PC-9 (cell line): ENCODE results near the gene CMTM2. TPM values are rescaled to one million over a fixed set of nuclear protein-coding genes. Genes with fewer than 3 reads are reported as not detected.

Experiments used
- BruUV-seq: library from RNA; stranded (reverse); fragments of 400-500 nt; replicated peaks from 2 replicates; lab custom pipeline; 2021; lab: Mats Ljungman, UMichigan
- CTCF ChIA-PET: fragments of 300-600 bp; sonication (Branson Sonifier 250); formaldehyde crosslinking; loops from one replicate; lab custom pipeline; 2022; ENCODE audit warnings: antibody characterized with exemption; lab: Charles Lee
- POLR2A ChIA-PET: fragments of 300-600 bp; sonication (Branson Sonifier 250); formaldehyde crosslinking; loops from one replicate; lab custom pipeline; 2022; ENCODE audit warnings: antibody characterized with exemption; ENCODE audit not compliant: unreplicated experiment; lab: Charles Lee
- DNase-seq, 2 experiments: peaks; one replicate each; pipeline versions ENCODE4 v3.0.0 to v3.0.0-alpha.2; 2015 to 2022; ENCODE audit warnings: mixed read lengths in 1 of 2
- H2AFZ ChIP-seq: fragments of 200-600 bp; sonication (generic); 2 replicates; pipeline ENCODE4 v1.8.1; 2017; ENCODE audit warnings: antibody characterized with exemption
- H3F3A ChIP-seq: fragments of 200-600 bp; sonication (generic); 2 replicates; pipeline ENCODE4 v1.8.1; 2017; ENCODE audit warnings: antibody characterized with exemption, mild to moderate bottlenecking, low read depth; ENCODE audit not compliant: insufficient read depth
- H3K27ac ChIP-seq: fragments of 200-600 bp; sonication (generic); 2 replicates; pipeline ENCODE4 v1.6.1; 2016; ENCODE audit warnings: mixed run types
- H3K27me3 ChIP-seq: fragments of 200-600 bp; sonication (generic); 2 replicates; pipeline ENCODE4 v1.6.1; 2016; ENCODE audit warnings: low read depth, mixed run types; ENCODE audit not compliant: insufficient read depth
- H3K36me3 ChIP-seq: fragments of 200-600 bp; sonication (generic); 2 replicates; pipeline ENCODE4 v1.6.1; 2016; ENCODE audit warnings: low read depth, mixed run types
- H3K4me1 ChIP-seq: fragments of 200-600 bp; sonication (generic); replicated peaks from 2 replicates; pipeline ENCODE4 v1.6.1; 2016; ENCODE audit warnings: mixed run types; ENCODE audit not compliant: insufficient read depth
- H3K4me2 ChIP-seq: fragments of 200-600 bp; sonication (generic); 2 replicates; pipeline ENCODE4 v1.6.1; 2017; ENCODE audit warnings: mixed run types
- H3K4me3 ChIP-seq: fragments of 200-600 bp; sonication (generic); 2 replicates; pipeline ENCODE4 v1.6.1; 2016; ENCODE audit warnings: mixed run types
- H3K79me2 ChIP-seq: fragments of 200-600 bp; sonication (generic); 2 replicates; pipeline ENCODE4 v1.6.1; 2017; ENCODE audit warnings: low read depth, mixed run types
- H3K9me2 ChIP-seq: fragments of 200-600 bp; sonication (generic); 2 replicates; pipeline ENCODE4 v1.8.1; 2017; ENCODE audit warnings: mild to moderate bottlenecking; ENCODE audit not compliant: insufficient read depth
- H3K9me3 ChIP-seq: fragments of 200-600 bp; sonication (generic); 2 replicates; pipeline ENCODE4 v1.8.1; 2016; ENCODE audit warnings: low read depth; ENCODE audit not compliant: insufficient read depth
- H4K20me1 ChIP-seq: fragments of 200-600 bp; sonication (generic); 2 replicates; pipeline ENCODE4 v1.8.1; 2017; ENCODE audit not compliant: insufficient read depth
- EZH2 ChIP-seq: fragments of 200-600 bp; sonication (generic); IDR thresholded peaks from 2 replicates; pipeline ENCODE4 v1.8.0; 2017; ENCODE audit warnings: antibody characterized with exemption, low read depth
- intact Hi-C: fragments of 100-400 bp; cut with micrococcal nuclease; formaldehyde crosslinking; loops from one replicate; pipeline ENCODE4 v1.10.0; 2022; ENCODE audit not compliant: unreplicated experiment
- total RNA-seq: library from RNA; stranded (reverse); gene quantifications from 2 replicates; pipeline ENCODE4 v1.2.3, GENCODE V29; 2021
- TF ChIP-seq, protein P1 (sequence below): fragments of 200-600 bp; sonication (generic); conservative IDR thresholded peaks from 2 replicates; pipeline ENCODE4 v1.6.1; 2017; ENCODE audit warnings: mixed run types, antibody characterized with exemption, mild to moderate bottlenecking, moderate library complexity

Gene CMTM2
- total RNA-seq, 1 experiment from 2014 or later = not detected

DNA sequence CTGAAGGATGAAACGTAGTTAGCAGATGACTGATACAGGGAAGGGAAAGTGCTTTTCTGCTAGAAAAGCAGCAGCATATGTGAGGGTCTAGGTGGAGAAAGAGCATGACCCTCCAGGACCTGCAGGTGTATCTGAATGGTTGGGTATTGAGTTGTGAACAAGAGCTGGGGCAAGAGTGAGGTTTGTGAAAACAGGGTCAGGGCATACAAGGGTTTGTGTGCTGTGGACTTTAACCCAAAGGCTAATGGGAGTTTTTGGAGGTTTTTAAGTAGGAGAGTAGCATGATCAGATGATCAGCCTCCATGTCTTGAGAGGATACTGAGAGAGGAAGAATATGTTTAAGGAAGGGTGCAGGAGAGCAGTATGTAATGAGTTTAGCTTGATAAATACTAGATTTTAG lies 19.2 kb upstream of the CMTM2 start:
- Histone ChIP-seq H3K36me3 (0 out of 2 replicates have a peak, but pooled peaks cover 15% of the 10 kb centered on the region), H3K27me3 (no peaks in the 10 kb centered on the region), H3K4me3 (no peak overlapping the region), H3K4me2 (no peak overlapping the region), H2AFZ (no peak overlapping the region), H3F3A (no peaks in the 10 kb centered on the region), H3K9me2 (no peaks in the 10 kb centered on the region), H3K79me2 (no peaks in the 10 kb centered on the region; the same call in 1 of the 2 replicates), H3K4me1 (no peaks in the 10 kb centered on the region), H4K20me1 (no peaks in the 10 kb centered on the region), H3K27ac (no peak overlapping the region), H3K9me3 (no peaks in the 10 kb centered on the region)
- no peak for DNase-seq
- TF ChIP-seq EZH2 = no peak
- TF ChIP-seq, protein P1, sequence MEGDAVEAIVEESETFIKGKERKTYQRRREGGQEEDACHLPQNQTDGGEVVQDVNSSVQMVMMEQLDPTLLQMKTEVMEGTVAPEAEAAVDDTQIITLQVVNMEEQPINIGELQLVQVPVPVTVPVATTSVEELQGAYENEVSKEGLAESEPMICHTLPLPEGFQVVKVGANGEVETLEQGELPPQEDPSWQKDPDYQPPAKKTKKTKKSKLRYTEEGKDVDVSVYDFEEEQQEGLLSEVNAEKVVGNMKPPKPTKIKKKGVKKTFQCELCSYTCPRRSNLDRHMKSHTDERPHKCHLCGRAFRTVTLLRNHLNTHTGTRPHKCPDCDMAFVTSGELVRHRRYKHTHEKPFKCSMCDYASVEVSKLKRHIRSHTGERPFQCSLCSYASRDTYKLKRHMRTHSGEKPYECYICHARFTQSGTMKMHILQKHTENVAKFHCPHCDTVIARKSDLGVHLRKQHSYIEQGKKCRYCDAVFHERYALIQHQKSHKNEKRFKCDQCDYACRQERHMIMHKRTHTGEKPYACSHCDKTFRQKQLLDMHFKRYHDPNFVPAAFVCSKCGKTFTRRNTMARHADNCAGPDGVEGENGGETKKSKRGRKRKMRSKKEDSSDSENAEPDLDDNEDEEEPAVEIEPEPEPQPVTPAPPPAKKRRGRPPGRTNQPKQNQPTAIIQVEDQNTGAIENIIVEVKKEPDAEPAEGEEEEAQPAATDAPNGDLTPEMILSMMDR = no peak
- ChIA-PET POLR2A (no interaction called here), CTCF (interaction anchor here (0.6 kb wide), 1 partner anchor 35 kb away, joined by 3 read pairs; no protein-coding TSS in a partner anchor)
- BruUV-seq = no TSS peak
- intact Hi-C loops = no loop called here

DNA sequence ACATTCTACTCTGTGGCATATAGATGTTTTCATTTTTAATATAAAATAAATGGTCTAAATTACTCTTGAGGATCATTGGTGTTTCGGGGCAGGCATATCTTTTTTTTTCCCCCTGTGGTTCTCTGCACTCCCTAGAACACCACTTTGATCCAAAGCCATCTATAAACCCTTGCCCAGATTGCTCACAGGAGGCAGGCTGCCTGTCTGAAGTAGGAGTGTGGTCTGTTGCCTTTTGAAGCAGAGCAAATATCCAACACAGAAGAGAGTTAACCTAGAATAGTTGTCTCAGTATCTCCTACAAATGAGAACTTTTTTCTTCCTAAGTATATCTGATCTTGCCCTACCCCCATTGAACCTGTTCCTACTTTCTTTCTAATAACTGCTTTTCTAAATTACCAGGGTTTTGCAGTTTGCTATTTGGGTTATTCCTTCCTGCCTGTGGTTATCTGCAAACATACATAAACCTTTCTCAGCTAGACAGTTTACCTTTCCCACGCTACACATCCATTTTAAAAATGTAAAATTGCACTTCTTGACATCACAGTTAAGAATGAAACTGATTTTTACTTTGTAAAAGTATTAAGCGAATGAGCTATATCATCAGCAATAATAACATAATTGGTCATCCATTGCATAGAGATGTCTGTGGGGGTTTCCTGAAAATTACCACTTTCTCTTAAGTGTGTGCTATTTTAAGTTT lies 17.7 kb upstream of the CMTM2 start:
- 0 out of 2 replicates have a peak, but pooled peaks cover 9% of the 10 kb centered on the region for H3K36me3 ChIP-seq
- H3K4me1 ChIP-seq = no peaks in the 10 kb centered on the region
- no peaks in the 10 kb centered on the region for H3K27me3 ChIP-seq
- H3K4me2 ChIP-seq = no peak overlapping the region
- H4K20me1 ChIP-seq = no peaks in the 10 kb centered on the region
- BruUV-seq = no TSS peak
- no peak for DNase-seq
- TF ChIP-seq, protein P1 = no peak
- TF ChIP-seq EZH2 = no peak
- no peaks in the 10 kb centered on the region for H3K79me2 ChIP-seq
- CTCF ChIA-PET = interaction anchor here (0.5 to 1.1 kb wide), 2 partner anchors 211 to 306 kb away, joined by 3 to 4 read pairs; no protein-coding TSS in a partner anchor
- no peaks in the 10 kb centered on the region for H3F3A ChIP-seq
- intact Hi-C loops = no loop called here
- H2AFZ ChIP-seq = no peak overlapping the region
- H3K9me3 ChIP-seq = no peaks in the 10 kb centered on the region
- POLR2A ChIA-PET = interaction anchor here (1.0 kb wide), 1 partner anchor 418 kb away, joined by 4 read pairs; no protein-coding TSS in a partner anchor
- H3K27ac ChIP-seq = no peak overlapping the region
- no peaks in the 10 kb centered on the region for H3K9me2 ChIP-seq
- no peak overlapping the region for H3K4me3 ChIP-seq

DNA sequence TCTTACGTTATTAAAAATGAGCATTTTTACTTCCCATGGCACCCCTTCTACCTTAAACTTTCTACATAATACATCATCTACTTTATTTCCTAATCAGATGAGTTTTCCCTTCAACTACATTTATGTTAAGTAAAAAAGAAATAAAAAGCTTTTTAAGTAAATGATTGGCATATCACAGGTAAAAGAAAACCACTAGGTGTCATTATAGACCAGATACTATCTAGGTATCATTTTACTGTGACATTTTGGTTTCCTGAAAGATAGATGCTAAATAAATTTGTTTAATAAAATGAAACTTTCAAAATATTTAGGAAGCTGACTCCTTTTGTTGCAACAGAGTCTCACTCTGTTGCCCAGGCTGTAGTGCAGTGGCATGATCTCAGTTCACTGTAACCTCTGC lies 16.9 kb upstream of the CMTM2 start:
- H3F3A ChIP-seq = no peaks in the 10 kb centered on the region
- no peak overlapping the region for H3K4me3 ChIP-seq
- H3K36me3 ChIP-seq = 0 out of 2 replicates have a peak, but pooled peaks cover 9% of the 10 kb centered on the region
- TF ChIP-seq, protein P1 = peak; percentile 60
- no peak for TF ChIP-seq EZH2
- ChIA-PET CTCF (interaction anchor here (0.5 to 1.1 kb wide), 2 partner anchors 210 to 306 kb away, joined by 3 to 4 read pairs; no protein-coding TSS in a partner anchor), POLR2A (interaction anchor here (0.6 to 1.0 kb wide), 2 partner anchors 179 to 419 kb away, joined by 4 read pairs; no protein-coding TSS in a partner anchor)
- no peaks in the 10 kb centered on the region for H4K20me1 ChIP-seq
- no peaks in the 10 kb centered on the region for H3K27me3 ChIP-seq
- no peak overlapping the region for H3K27ac ChIP-seq
- DNase-seq = no peak
- H2AFZ ChIP-seq = no peak overlapping the region
- no peaks in the 10 kb centered on the region for H3K79me2 ChIP-seq
- intact Hi-C loops = no loop called here
- H3K9me2 ChIP-seq = no peaks in the 10 kb centered on the region
- H3K9me3 ChIP-seq = 0 out of 2 replicates have a peak, but pooled peaks cover 3% of the 10 kb centered on the region
- no peaks in the 10 kb centered on the region for H3K4me1 ChIP-seq
- BruUV-seq = no TSS peak
- H3K4me2 ChIP-seq = no peak overlapping the region
